Measurements from ENCODE around the gene COQ2.

COQ2 gene

GRCh38 chr4:83293305-83294046, 8.9 kb upstream of the COQ2 start:
- TF ChIP-seq FOXP2 (optimal IDR thresholded peaks at IDR 0.05; ENCODE audit: borderline replicate concordance, extremely low read depth, extremely low read length, insufficient read depth), result no peak

GRCh38 chr4:83285055-83285407, 433 bp upstream of the COQ2 start:
- TF ChIP-seq POLR2AphosphoS5 (IDR thresholded peaks at IDR 0.05; ENCODE audit: low read depth, low read length) (no peak), SIN3A (IDR thresholded peaks at IDR 0.05; ENCODE audit: borderline replicate concordance, insufficient read depth, low read length) (no peak), FOXP2 (optimal IDR thresholded peaks at IDR 0.05; ENCODE audit: borderline replicate concordance, extremely low read depth, extremely low read length, insufficient read depth) (no peak), TAF1 (IDR thresholded peaks at IDR 0.05; ENCODE audit: borderline replicate concordance, insufficient read depth, low read length) (no peak)
- TF ChIP-seq, protein P1, sequence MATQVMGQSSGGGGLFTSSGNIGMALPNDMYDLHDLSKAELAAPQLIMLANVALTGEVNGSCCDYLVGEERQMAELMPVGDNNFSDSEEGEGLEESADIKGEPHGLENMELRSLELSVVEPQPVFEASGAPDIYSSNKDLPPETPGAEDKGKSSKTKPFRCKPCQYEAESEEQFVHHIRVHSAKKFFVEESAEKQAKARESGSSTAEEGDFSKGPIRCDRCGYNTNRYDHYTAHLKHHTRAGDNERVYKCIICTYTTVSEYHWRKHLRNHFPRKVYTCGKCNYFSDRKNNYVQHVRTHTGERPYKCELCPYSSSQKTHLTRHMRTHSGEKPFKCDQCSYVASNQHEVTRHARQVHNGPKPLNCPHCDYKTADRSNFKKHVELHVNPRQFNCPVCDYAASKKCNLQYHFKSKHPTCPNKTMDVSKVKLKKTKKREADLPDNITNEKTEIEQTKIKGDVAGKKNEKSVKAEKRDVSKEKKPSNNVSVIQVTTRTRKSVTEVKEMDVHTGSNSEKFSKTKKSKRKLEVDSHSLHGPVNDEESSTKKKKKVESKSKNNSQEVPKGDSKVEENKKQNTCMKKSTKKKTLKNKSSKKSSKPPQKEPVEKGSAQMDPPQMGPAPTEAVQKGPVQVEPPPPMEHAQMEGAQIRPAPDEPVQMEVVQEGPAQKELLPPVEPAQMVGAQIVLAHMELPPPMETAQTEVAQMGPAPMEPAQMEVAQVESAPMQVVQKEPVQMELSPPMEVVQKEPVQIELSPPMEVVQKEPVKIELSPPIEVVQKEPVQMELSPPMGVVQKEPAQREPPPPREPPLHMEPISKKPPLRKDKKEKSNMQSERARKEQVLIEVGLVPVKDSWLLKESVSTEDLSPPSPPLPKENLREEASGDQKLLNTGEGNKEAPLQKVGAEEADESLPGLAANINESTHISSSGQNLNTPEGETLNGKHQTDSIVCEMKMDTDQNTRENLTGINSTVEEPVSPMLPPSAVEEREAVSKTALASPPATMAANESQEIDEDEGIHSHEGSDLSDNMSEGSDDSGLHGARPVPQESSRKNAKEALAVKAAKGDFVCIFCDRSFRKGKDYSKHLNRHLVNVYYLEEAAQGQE (IDR thresholded peaks at IDR 0.05; ENCODE audit: insufficient read depth in 1 of 2, low read depth in 2 of 2, low read length in 2 of 2), result no peak

DNA sequence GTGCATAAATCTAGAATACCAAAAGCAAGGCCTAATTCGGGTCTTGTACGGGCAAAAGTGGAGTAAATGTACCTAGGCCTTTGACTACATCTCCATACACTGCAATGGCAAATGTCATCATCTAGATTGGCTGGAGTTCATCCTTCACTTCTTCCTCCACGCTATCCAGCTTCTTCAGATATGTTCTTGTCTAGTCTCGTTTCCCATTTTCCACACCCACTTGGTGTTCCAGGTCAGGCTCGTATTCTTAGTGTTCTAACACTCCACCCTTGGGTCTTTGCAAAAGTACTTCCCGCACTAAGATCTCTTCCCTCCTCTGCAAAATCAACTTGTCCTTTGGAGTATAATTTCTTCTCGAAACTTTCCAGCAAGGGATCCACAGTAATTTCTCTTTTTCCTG, 1.4 kb downstream of the COQ2 start:
- no peak for TF ChIP-seq FOXP2 (optimal IDR thresholded peaks at IDR 0.05; ENCODE audit: borderline replicate concordance, extremely low read depth, extremely low read length, insufficient read depth)
- no peak for TF ChIP-seq TAF1 (IDR thresholded peaks at IDR 0.05; ENCODE audit: borderline replicate concordance, insufficient read depth, low read length)
- no peak for TF ChIP-seq SIN3A (IDR thresholded peaks at IDR 0.05; ENCODE audit: borderline replicate concordance, insufficient read depth, low read length)
- TF ChIP-seq POLR2AphosphoS5 (IDR thresholded peaks at IDR 0.05; ENCODE audit: low read depth, low read length), result no peak
- TF ChIP-seq, protein P1 (IDR thresholded peaks at IDR 0.05; ENCODE audit: insufficient read depth in 1 of 2, low read depth in 2 of 2, low read length in 2 of 2), result no peak

DNA sequence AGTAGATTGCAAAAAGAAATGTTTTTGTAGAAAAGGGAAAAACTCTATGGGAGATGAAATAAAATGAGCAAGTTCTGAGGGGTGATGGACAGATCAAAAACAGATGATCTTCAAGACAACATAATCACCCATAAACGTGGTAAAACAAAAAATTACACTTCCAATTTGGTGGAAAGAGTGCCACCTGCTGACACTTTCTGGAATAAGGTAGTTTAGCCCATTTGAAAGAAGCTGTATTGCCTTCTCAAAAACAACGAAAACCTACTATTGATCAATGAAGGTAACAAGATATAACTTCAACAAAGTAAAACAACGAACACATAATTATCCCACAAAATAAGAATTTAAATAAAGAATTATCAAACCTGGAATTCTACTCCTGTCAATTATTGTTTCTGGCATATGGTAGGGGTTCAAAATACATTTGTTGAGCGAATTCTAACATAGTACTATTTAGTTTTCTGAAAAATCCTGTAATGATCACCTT, 2.5 kb downstream of the COQ2 start:
- TF ChIP-seq TAF1 (IDR thresholded peaks at IDR 0.05; ENCODE audit: borderline replicate concordance, insufficient read depth, low read length), result no peak
- no peak for TF ChIP-seq POLR2AphosphoS5 (IDR thresholded peaks at IDR 0.05; ENCODE audit: low read depth, low read length)
- no peak for TF ChIP-seq FOXP2 (optimal IDR thresholded peaks at IDR 0.05; ENCODE audit: borderline replicate concordance, extremely low read depth, extremely low read length, insufficient read depth)
- no peak for TF ChIP-seq SIN3A (IDR thresholded peaks at IDR 0.05; ENCODE audit: borderline replicate concordance, insufficient read depth, low read length)
- TF ChIP-seq, protein P1 (IDR thresholded peaks at IDR 0.05; ENCODE audit: insufficient read depth in 1 of 2, low read depth in 2 of 2, low read length in 2 of 2), result no peak

DNA sequence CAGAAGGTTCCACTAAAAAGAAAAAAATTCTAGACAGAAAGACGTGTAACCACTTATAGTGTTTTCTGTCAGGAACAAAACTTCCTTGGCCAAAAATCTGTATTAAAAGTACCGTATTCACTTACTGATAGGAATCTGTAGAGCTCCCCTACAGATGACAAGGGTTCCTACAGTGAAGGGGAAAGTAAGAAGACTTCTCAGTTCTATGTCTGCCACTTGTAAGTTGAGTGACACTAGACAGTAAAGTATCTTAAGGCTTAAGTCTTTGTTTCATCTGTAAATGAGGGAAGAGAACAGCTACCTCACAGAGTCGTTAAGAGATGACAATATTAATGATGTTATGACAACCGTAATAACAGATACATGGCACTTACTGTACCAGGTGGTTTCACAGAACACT, 3.3 kb downstream of the COQ2 start:
- TF ChIP-seq, protein P1 (IDR thresholded peaks at IDR 0.05; ENCODE audit: insufficient read depth in 1 of 2, low read depth in 2 of 2, low read length in 2 of 2), result no peak
- TF ChIP-seq TAF1 (IDR thresholded peaks at IDR 0.05; ENCODE audit: borderline replicate concordance, insufficient read depth, low read length), result no peak
